Activated CD4-positive, alpha-beta memory T cell treated with anti-CD3 and anti-CD28 coated beads, Interleukin-2, amount 10 ng/mL, durations not matched to agents 7 days and 5 days (primary cell): ENCODE results near the gene EPB41L1. TPM values are rescaled to one million over a fixed set of nuclear protein-coding genes. Genes with fewer than 3 reads are reported as not detected.

Source experiments
- CTCF ChIA-PET: fragments of 350-600 bp; sonication (Branson Sonifier 250); formaldehyde crosslinking; loops from one replicate; lab custom pipeline; 2021; ENCODE audit warnings: antibody characterized with exemption, inconsistent platforms; lab: Charles Lee
- POLR2A ChIA-PET: fragments of 350-600 bp; sonication (Branson Sonifier 250); formaldehyde crosslinking; loops from one replicate; lab custom pipeline; 2021; ENCODE audit warnings: antibody characterized with exemption; lab: Charles Lee
- DNase-seq: peaks from one replicate; pipeline ENCODE4 v3.0.0-alpha.2; 2020
- H3K27ac Mint-ChIP-seq: one replicate; pipeline ENCODE4 v1.8.0; 2021; ENCODE audit warnings: mild to moderate bottlenecking, mixed read lengths
- H3K27me3 Mint-ChIP-seq: one replicate; pipeline ENCODE4 v1.8.0; 2021; ENCODE audit warnings: mixed read lengths
- H3K36me3 Mint-ChIP-seq: one replicate; pipeline ENCODE4 v1.8.0; 2021; ENCODE audit warnings: low read depth, mixed read lengths
- H3K4me1 Mint-ChIP-seq: one replicate; pipeline ENCODE4 v1.8.0; 2021; ENCODE audit warnings: mixed read lengths
- H3K4me3 Mint-ChIP-seq: one replicate; pipeline ENCODE4 v1.8.0; 2021; ENCODE audit warnings: mild to moderate bottlenecking, mixed read lengths
- H3K9me3 Mint-ChIP-seq: one replicate; pipeline ENCODE4 v1.8.0; 2021; ENCODE audit warnings: mixed read lengths
- total RNA-seq, 2 experiments: library from RNA; stranded (reverse); gene quantifications; one replicate each; pipeline ENCODE4 v1.2.3, GENCODE V29; 2021

EPB41L1 gene
- total RNA-seq, 2 experiments from 2014 or later = 0.20 TPM; not detected in 1

GRCh38 chr20:36231331-36231730 lies 76.8 kb downstream of the EPB41L1 start:
- Mint-ChIP-seq H3K4me3 (no peak overlapping the region), H3K36me3 (no peaks in the 10 kb centered on the region), H3K9me3 (no peaks in the 10 kb centered on the region), H3K27ac (no peak overlapping the region), H3K27me3 (peaks cover 6% of the 10 kb centered on the region), H3K4me1 (peaks cover 16% of the 10 kb centered on the region)
- no peak for DNase-seq
- CTCF ChIA-PET = no interaction called here
- POLR2A ChIA-PET = no interaction called here

- ChIA-PET POLR2A (interaction anchor here (0.8 to 1.7 kb wide), 2 partner anchors 281 to 371 kb away, joined by 3 to 8 read pairs; partner anchors contain the start of genes RAB5IF and SCAND1), CTCF (interaction anchor here (1.0 kb wide), 1 partner anchor 495 kb away, joined by 3 read pairs; no protein-coding TSS in a partner anchor)
- no peaks in the 10 kb centered on the region for H3K9me3 Mint-ChIP-seq
- DNase-seq = no peak
- H3K27ac Mint-ChIP-seq = no peak overlapping the region
- peaks cover 13% of the 10 kb centered on the region for H3K36me3 Mint-ChIP-seq
- peaks cover 39% of the 10 kb centered on the region for H3K4me1 Mint-ChIP-seq
- H3K27me3 Mint-ChIP-seq = no peaks in the 10 kb centered on the region
- H3K4me3 Mint-ChIP-seq = no peak overlapping the region
Measured at GRCh38 chr20:36234771-36235320, 80.3 kb downstream of the EPB41L1 start.

- Mint-ChIP-seq H3K27ac (peak within 1 kb of the TSS; percentile 72), H3K36me3 (peaks cover 21% of the 10 kb centered on the region), H3K27me3 (no peaks in the 10 kb centered on the region), H3K4me3 (peak within 1 kb of the TSS; percentile 80), H3K4me1 (peaks cover 32% of the 10 kb centered on the region), H3K9me3 (no peaks in the 10 kb centered on the region)
- peak; percentile 85 for DNase-seq
- ChIA-PET CTCF (interaction anchor here (1.0 to 1.4 kb wide), 2 partner anchors 36 to 282 kb away, joined by 3 read pairs; partner anchors contain the start of gene SCAND1), POLR2A (interaction anchor here (0.9 to 1.7 kb wide), 5 partner anchors 9 to 782 kb away, joined by 3 to 8 read pairs (median 4); partner anchors contain the start of gene SCAND1)
Measured at GRCh38 chr20:36235892-36236785, 81.6 kb downstream of the EPB41L1 start, which contains the start of gene AAR2. AAR2 (plus strand) TSS chr20:36236478; CDS start chr20:36239869, 3,391 bp downstream.

- no peak for DNase-seq
- H3K4me3 Mint-ChIP-seq = peak overlapping the region; percentile 80
- POLR2A ChIA-PET = interaction anchor here (0.6 to 1.7 kb wide), 7 partner anchors 10 to 782 kb away, joined by 3 to 8 read pairs (median 3); partner anchors contain the start of gene SCAND1
- CTCF ChIA-PET = interaction anchor here (1.0 to 1.7 kb wide), 4 partner anchors 37 to 283 kb away, joined by 3 to 6 read pairs (median 3); partner anchors contain the start of gene SCAND1
- no peaks in the 10 kb centered on the region for H3K27me3 Mint-ChIP-seq
- H3K4me1 Mint-ChIP-seq = peaks cover 32% of the 10 kb centered on the region
- H3K9me3 Mint-ChIP-seq = no peaks in the 10 kb centered on the region
- peaks cover 25% of the 10 kb centered on the region for H3K36me3 Mint-ChIP-seq
- peak overlapping the region; percentile 72 for H3K27ac Mint-ChIP-seq
Measured at GRCh38 chr20:36236786-36237121, 82.2 kb downstream of the EPB41L1 start.

GRCh38 chr20:36237477-36237876 lies 82.9 kb downstream of the EPB41L1 start:
- H3K4me1 Mint-ChIP-seq = peaks cover 32% of the 10 kb centered on the region
- CTCF ChIA-PET = interaction anchor here (1.0 to 1.7 kb wide), 3 partner anchors 38 to 283 kb away, joined by 3 to 6 read pairs (median 3); partner anchors contain the start of gene SCAND1
- H3K27me3 Mint-ChIP-seq = no peaks in the 10 kb centered on the region
- H3K4me3 Mint-ChIP-seq = peak overlapping the region; percentile 80
- peak overlapping the region; percentile 72 for H3K27ac Mint-ChIP-seq
- POLR2A ChIA-PET = interaction anchor here (0.6 to 0.7 kb wide), 2 partner anchors 81 to 255 kb away, joined by 3 read pairs; no protein-coding TSS in a partner anchor
- H3K36me3 Mint-ChIP-seq = peaks cover 25% of the 10 kb centered on the region
- no peak for DNase-seq
- H3K9me3 Mint-ChIP-seq = no peaks in the 10 kb centered on the region

GRCh38 chr20:36238153-36238552 lies 83.6 kb downstream of the EPB41L1 start:
- Mint-ChIP-seq H3K27ac (no peak overlapping the region), H3K4me1 (peaks cover 32% of the 10 kb centered on the region), H3K4me3 (peak overlapping the region; percentile 47), H3K27me3 (no peaks in the 10 kb centered on the region), H3K9me3 (no peaks in the 10 kb centered on the region), H3K36me3 (peaks cover 25% of the 10 kb centered on the region)
- POLR2A ChIA-PET = interaction anchor here (1.1 kb wide), 1 partner anchor 13 kb away, joined by 4 read pairs; no protein-coding TSS in a partner anchor
- CTCF ChIA-PET = interaction anchor here (0.8 to 1.7 kb wide), 4 partner anchors 35 to 536 kb away, joined by 3 to 6 read pairs (median 3); partner anchors contain the start of genes DSN1 and SCAND1
- DNase-seq = no peak

GRCh38 chr20:36238760-36239159 lies 84.2 kb downstream of the EPB41L1 start:
- ChIA-PET POLR2A (interaction anchor here (1.1 kb wide), 1 partner anchor 12 kb away, joined by 4 read pairs; no protein-coding TSS in a partner anchor), CTCF (interaction anchor here (0.8 to 1.5 kb wide), 3 partner anchors 35 to 535 kb away, joined by 3 read pairs; partner anchors contain the start of gene DSN1)

GRCh38 chr20:36240076-36240475 lies 85.5 kb downstream of the EPB41L1 start:
- H3K4me1 Mint-ChIP-seq = peaks cover 32% of the 10 kb centered on the region
- H3K9me3 Mint-ChIP-seq = no peaks in the 10 kb centered on the region

More at GRCh38 chr20:36238760-36239159, 84.2 kb downstream of the EPB41L1 start:
- Mint-ChIP-seq H3K4me3 (peak overlapping the region; percentile 24), H3K9me3 (no peaks in the 10 kb centered on the region), H3K4me1 (peaks cover 32% of the 10 kb centered on the region), H3K36me3 (peaks cover 29% of the 10 kb centered on the region), H3K27ac (no peak overlapping the region), H3K27me3 (no peaks in the 10 kb centered on the region)
- DNase-seq = no peak

GRCh38 chr20:36241678-36242077 lies 87.1 kb downstream of the EPB41L1 start:
- Mint-ChIP-seq H3K27me3 (no peaks in the 10 kb centered on the region), H3K9me3 (no peaks in the 10 kb centered on the region), H3K36me3 (peaks cover 46% of the 10 kb centered on the region), H3K4me1 (peaks cover 26% of the 10 kb centered on the region), H3K4me3 (no peak overlapping the region), H3K27ac (no peak overlapping the region)
- CTCF ChIA-PET = interaction anchor here (0.7 kb wide), 1 partner anchor 207 kb away, joined by 4 read pairs; no protein-coding TSS in a partner anchor
- no peak for DNase-seq
- POLR2A ChIA-PET = no interaction called here

More at GRCh38 chr20:36240076-36240475, 85.5 kb downstream of the EPB41L1 start:
- CTCF ChIA-PET = no interaction called here
- Mint-ChIP-seq H3K27me3 (no peaks in the 10 kb centered on the region), H3K4me3 (no peak overlapping the region), H3K27ac (no peak overlapping the region), H3K36me3 (peaks cover 40% of the 10 kb centered on the region)
- DNase-seq = no peak
- POLR2A ChIA-PET = no interaction called here

- Mint-ChIP-seq H3K4me3 (no peak overlapping the region), H3K27ac (no peak overlapping the region), H3K4me1 (peaks cover 9% of the 10 kb centered on the region), H3K36me3 (peaks cover 57% of the 10 kb centered on the region), H3K9me3 (no peaks in the 10 kb centered on the region), H3K27me3 (no peaks in the 10 kb centered on the region)
- DNase-seq = no peak
- CTCF ChIA-PET = interaction anchor here (2.1 kb wide), 1 partner anchor 196 kb away, joined by 4 read pairs; no protein-coding TSS in a partner anchor
- POLR2A ChIA-PET = no interaction called here
Measured at GRCh38 chr20:36243726-36244125, 89.2 kb downstream of the EPB41L1 start.

- Mint-ChIP-seq H3K9me3 (no peaks in the 10 kb centered on the region), H3K4me1 (peaks cover 2% of the 10 kb centered on the region), H3K27ac (no peak overlapping the region), H3K4me3 (no peak overlapping the region), H3K27me3 (no peaks in the 10 kb centered on the region), H3K36me3 (peaks cover 53% of the 10 kb centered on the region)
- DNase-seq = no peak
- ChIA-PET POLR2A (no interaction called here), CTCF (no interaction called here)
Measured at GRCh38 chr20:36246401-36246800, 91.9 kb downstream of the EPB41L1 start.

GRCh38 chr20:36248836-36249235 lies 94.3 kb downstream of the EPB41L1 start:
- POLR2A ChIA-PET = no interaction called here
- no peak overlapping the region for H3K27ac Mint-ChIP-seq
- peaks cover 2% of the 10 kb centered on the region for H3K4me1 Mint-ChIP-seq
- DNase-seq = no peak
- H3K9me3 Mint-ChIP-seq = no peaks in the 10 kb centered on the region
- no peak overlapping the region for H3K4me3 Mint-ChIP-seq
- peaks cover 58% of the 10 kb centered on the region for H3K36me3 Mint-ChIP-seq
- H3K27me3 Mint-ChIP-seq = no peaks in the 10 kb centered on the region
- CTCF ChIA-PET = interaction anchor here (1.1 kb wide), 1 partner anchor 49 kb away, joined by 3 read pairs; no protein-coding TSS in a partner anchor
